ENCODE results near the gene DSN1.
"Not testable (repeated sequence)": the region's sequence is repeated elsewhere in the genome, so short reads cannot be mapped to it uniquely, and the experiment has no call there.

The DSN1 gene

DNA sequence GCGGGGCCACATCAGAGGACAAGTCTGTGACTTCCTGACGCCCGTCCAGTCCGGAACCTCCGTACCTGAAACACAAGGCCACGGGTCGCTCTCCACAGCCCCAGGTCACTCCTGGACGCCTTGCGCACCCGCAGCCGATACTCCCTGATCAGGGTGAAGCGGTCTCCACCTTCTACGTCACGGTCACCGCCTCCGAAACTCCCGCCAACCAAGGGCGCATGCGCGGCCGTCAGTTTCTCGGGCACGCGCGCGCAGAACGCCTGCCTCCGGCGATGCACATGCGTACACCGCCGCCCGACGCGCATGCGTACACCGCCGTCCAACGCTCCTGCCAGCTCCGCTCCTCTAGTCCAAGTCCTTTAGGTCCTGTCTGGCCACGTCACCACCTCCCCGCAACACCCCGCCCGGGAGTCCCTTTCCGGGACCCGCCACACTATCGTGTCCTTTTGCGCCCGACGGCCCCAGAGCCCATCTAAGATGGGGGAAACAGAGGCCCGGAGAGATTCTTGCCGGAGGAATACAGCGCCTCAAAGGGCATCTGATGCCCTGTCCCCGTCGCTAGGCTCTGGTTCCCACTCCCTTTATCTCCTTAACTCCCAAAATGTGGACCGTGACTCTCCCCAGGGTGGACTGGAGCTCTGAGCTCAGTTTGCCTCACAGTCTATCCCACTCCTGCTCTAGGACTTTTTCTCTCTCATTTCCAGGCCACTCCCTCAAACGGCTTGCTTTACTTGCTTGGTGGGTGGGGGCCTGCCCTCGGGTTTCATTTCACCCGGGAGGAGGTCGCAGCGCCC is at the start of gene DSN1:
DSN1 (minus strand) TSS at position 167 of the 794 bp plus-strand sequence. CDS start 2,305 bp downstream, outside the sequence.
- peak; percentile 98 for DNase-seq

GRCh38 chr20:36823121-36823520 is 49.6 kb upstream of the DSN1 start:
- no peak for DNase-seq

DNA sequence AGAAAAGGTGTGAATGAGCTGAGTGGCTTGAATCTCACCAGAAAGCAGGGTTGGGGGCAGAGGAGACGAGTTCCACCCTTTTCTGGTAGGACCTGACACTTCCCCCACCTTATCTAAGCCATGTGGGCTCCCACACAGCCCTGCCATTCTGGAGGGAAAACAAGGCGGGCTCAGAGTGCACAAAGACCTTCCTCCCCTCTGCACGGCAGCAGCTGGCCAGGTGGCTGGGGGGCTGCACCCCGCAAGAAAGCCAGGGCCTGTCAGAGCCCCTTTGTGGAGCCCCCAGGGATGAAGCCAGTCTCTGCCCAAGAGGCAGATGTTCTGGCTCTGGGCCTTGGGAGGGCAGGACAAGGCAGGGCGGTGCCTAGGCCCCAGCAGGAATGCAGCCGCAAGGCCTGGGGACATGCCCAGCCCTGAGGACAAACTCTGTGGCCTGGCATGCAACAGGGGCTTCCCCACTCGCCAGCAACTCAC is 48.4 kb upstream of the DSN1 start:
- DNase-seq: peak; percentile 55

DNA sequence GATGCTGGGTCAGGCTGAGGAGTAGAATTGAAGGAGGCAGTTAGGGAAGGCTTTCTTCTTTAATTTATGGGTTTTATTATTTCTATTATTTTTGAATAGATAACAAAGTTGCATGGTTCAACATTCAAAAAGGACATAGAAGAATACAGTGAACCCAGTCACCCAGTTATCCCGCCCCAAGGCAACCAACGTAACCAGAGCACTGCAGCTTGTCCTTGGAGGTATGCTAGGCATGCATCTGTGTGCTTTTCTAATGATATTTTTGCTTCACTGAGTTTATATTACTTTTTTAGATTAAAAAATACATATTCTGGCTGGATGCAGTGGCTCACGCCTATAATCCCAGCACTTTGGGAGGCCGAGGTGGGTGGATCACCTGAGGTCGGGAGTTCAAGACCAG is 47.4 kb upstream of the DSN1 start:
- no peak for DNase-seq

GRCh38 chr20:36820073-36820472 is 46.5 kb upstream of the DSN1 start:
- no peak for DNase-seq

GRCh38 chr20:36819659-36820058 is 46.1 kb upstream of the DSN1 start:
- DNase-seq: no peak

DNA sequence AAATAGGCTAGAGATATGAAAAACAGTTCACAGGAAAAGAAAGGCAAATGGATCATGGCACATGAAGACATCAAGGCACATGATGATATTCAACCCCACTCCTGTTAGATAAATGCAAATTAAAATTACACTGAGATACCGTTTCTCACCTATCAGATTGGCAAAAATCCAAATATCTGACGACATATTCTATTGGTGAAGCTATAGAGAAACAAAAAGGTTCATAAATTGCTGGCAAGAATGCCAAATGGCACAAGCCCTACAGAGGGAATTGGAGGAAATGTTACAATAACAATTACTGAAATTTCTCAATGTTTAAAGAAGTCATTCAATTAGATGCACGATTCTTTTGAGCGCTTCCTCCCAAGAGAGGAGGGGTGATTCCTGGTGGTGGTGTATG is 45.3 kb upstream of the DSN1 start:
- DNase-seq: no peak

DNA sequence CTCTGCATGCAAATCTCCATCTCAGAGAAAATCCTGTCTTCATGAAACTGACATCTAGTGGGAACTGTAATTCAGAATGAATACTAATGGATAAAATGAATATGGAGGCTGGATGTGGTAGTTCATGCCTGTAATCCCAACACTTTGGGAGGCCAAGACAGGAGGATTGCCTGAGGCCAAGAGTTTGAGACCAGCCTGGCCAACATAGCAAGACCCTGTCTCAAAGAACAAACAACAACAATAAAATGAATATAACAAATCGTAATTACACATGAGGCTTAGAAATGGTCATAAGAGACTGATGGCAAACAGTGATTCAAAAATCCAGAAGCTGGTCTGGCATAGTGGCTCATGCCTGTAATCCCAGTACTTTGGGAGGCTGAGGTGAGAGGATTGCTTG is 44.6 kb upstream of the DSN1 start:
- no peak for DNase-seq

GRCh38 chr20:36817496-36817895 is 43.9 kb upstream of the DSN1 start:
- DNase-seq: no peak

DNA sequence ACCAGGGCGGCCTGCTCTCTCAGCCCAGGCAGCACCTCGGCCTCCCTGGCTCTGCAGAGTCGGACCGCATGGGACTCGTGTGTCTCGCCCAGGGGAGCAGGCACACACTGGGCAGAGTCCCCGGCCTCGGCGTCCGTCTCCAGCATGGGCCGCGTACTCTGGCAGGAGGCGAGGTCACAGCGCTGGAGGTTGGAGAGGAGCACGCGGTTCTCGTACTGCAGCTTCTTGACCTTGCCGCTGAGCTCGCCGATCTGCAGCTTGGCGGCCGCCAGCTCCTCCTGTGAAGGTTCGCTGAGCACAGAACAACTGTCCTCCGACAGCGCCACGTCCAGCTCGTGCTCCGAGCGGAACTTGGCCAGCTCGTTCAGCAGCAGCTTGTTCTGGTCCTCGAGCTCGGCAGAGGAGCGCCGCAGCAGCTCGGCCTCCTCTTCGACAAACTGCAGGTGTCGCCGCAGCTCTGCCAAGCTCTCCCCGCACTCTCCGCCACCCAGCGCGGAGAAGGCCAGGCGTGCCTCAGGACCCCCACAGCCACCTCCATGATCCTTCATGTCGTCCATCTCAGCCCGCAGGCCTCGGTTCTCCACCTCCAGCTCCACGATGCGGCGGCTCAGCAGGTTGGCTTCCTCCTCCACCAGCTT is 42.0 kb upstream of the DSN1 start:
- DNase-seq: no peak

- no peak for DNase-seq
Observed at GRCh38 chr20:36812594-36813463, 39.3 kb upstream of the DSN1 start.

DNA sequence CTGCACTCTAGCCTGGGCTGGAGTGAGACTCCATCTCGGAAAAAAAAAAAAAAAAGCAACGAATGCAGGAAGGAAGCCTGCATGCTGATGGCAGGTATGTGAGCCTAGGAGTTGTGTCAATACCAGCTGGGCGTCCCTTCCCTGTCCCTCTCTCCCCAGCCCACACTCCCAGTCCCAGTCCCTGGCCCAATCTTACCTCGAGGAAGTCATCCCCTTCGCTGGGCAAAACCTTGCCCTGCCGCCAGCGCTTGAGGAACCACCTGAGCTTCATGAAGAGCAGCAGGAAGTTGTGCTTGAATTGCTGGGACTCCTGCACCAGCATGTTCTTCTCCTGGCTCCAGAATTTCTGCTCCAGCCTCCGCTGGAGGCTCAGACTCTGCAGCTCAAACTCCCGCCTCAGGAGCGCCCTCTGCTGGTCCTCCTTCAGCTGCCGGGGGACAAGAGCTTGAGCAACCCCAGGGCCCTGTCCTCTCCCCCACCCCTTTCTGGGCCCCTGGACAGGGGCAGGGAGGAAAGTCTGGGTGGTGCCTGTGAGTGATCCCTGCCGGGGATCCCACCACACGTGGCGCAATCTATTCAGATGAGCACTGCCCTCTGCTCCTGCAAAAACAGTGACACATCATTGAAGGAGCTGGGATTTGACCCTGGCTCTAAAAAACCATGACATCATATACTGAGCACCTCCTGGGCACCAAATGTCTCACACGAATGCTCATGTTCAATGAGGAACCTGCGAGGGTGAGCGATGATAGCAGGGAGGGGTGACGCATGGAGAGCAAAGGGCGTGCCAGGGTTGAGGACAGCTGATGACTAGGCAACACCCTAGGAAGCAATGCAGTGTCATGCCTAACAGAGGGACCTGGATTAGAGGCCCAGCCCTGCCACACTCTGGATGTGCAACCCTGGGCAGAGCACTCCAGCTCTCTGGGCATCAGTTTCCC is 35.0 kb upstream of the DSN1 start:
- DNase-seq: peak; percentile 99

DNA sequence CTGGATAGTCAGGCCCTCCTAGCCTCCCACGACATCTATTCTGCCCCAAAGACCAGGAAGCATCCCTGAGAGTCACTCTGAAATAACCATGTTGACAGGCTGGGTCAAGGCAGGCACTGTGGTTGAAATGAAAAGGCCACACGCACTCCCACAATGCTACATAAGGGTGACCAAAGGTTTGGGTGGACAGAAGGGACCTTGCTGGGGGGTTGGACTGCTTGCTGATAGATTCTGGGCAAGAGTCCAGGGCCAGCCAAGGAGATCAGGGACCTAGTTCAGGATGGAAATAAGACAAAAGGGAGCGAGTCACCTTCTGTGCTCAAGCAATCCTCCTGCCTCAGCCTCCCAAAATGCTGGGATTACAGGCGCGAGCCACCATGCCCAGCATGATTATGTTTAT is 32.5 kb upstream of the DSN1 start:
- no peak for DNase-seq

- DNase-seq: no peak
Observed at GRCh38 chr20:36805396-36805795, 31.8 kb upstream of the DSN1 start.

- no peak for DNase-seq
Observed at GRCh38 chr20:36804425-36804824, 30.9 kb upstream of the DSN1 start.

DNA sequence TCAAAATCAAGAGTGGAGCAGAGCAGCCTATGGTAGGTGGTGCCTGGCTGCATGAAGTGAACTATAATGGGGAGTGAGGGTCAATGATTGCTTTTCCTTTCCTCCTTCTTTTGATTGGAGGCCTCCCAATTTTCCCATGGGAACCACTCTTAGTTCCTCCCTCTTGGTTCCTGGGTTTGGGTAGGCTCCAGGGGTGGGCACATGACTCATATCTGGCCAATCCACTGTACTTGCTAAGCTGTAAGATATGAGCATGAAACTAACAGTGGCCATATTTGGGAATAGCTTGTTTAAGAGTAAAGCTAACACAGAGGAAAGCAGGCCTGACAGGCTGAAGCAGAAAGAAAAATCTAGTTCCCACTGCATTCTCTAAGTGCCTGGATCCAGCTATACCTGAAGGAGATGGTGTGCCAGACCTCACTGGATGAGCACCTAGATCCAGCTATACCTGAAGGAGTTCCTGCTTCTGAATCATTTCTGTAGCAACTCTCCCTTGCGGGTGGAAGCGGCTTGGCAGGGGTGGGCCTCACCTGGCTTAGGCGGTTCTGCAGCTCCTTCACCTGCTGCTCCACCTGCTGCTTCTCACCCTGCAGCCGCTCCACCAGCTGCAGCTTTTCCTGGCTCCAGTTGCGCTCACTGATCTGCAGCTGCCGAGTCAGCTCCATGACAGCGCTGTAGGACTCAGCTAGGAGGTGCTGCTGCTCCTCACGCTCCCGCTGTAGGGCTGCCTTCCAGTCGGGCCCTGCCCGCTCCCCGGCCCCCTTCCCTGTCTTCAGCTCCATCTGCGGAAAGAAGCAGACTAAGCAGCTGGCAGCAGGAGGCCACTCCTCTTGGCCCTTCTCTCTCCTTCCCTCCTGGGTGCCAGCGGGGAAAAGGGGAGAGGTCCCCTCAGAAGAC is 29.0 kb upstream of the DSN1 start:
- peak; percentile 80 for DNase-seq

- no peak for DNase-seq
Observed at GRCh38 chr20:36800410-36800809, 26.8 kb upstream of the DSN1 start.

GRCh38 chr20:36799313-36799712 is 25.8 kb upstream of the DSN1 start:
- DNase-seq: not testable (repeated sequence)

- no peak for DNase-seq
Observed at GRCh38 chr20:36796875-36797274, 23.3 kb upstream of the DSN1 start.

- no peak for DNase-seq
Observed at GRCh38 chr20:36796117-36796516, 22.6 kb upstream of the DSN1 start.

GRCh38 chr20:36795691-36796090 is 22.1 kb upstream of the DSN1 start:
- no peak for DNase-seq

All from EL (cell line).